Effector CD8-positive, alpha-beta T cell (primary cell): ENCODE results near the gene VGLL4.
A peak's percentile ranks its signal among the peaks of the same experiment; 100 is the strongest.

Source experiments
- DNase-seq: peaks from one replicate; lab custom pipeline; 2025; lab: John Stamatoyannopoulos, UW

Gene VGLL4

GRCh38 chr3:11653298-11654055 lies 9.8 kb upstream of the VGLL4 start:
- no peak for DNase-seq

GRCh38 chr3:11651900-11652299 lies 8.2 kb upstream of the VGLL4 start:
- no peak for DNase-seq

- DNase-seq, result no peak
Observed at GRCh38 chr3:11651477-11651876, 7.8 kb upstream of the VGLL4 start.

GRCh38 chr3:11650391-11650790 lies 6.7 kb upstream of the VGLL4 start:
- DNase-seq, result no peak

GRCh38 chr3:11648735-11649134 lies 5.0 kb upstream of the VGLL4 start:
- DNase-seq, result no peak

GRCh38 chr3:11643201-11643603 lies 513 bp downstream of the VGLL4 start:
- no peak for DNase-seq

- DNase-seq, result peak; percentile 33
Observed at GRCh38 chr3:11642431-11643191, 1.1 kb downstream of the VGLL4 start.

- no peak for DNase-seq
Observed at GRCh38 chr3:11641683-11642430, 1.9 kb downstream of the VGLL4 start.

GRCh38 chr3:11641316-11641682 lies 2.4 kb downstream of the VGLL4 start:
- DNase-seq, result no peak

- no peak for DNase-seq
Observed at GRCh38 chr3:11640009-11640673, 3.6 kb downstream of the VGLL4 start.

- no peak for DNase-seq
Observed at GRCh38 chr3:11638495-11639358, 5.0 kb downstream of the VGLL4 start.

GRCh38 chr3:11637901-11638458 lies 5.7 kb downstream of the VGLL4 start:
- no peak for DNase-seq

- no peak for DNase-seq
Observed at GRCh38 chr3:11636394-11636770, 7.3 kb downstream of the VGLL4 start.

GRCh38 chr3:11635680-11636393 lies 7.9 kb downstream of the VGLL4 start:
- no peak for DNase-seq

- no peak for DNase-seq
Observed at GRCh38 chr3:11634974-11635612, 8.6 kb downstream of the VGLL4 start.

GRCh38 chr3:11634081-11634635 lies 9.6 kb downstream of the VGLL4 start:
- no peak for DNase-seq

GRCh38 chr3:11632966-11633365 lies 10.7 kb downstream of the VGLL4 start:
- DNase-seq, result no peak

GRCh38 chr3:11632564-11632963 lies 11.2 kb downstream of the VGLL4 start:
- no peak for DNase-seq

GRCh38 chr3:11631820-11632219 lies 11.9 kb downstream of the VGLL4 start:
- no peak for DNase-seq
